IMR-90 (cell line): ENCODE results near the gene ARHGAP12. TPM values are rescaled to one million over a fixed set of nuclear protein-coding genes. Genes with fewer than 3 reads are reported as not detected.

ENCODE experiments used
- ATAC-seq: fragments of 200-7000 bp; cut with Tn5 transposase; 2 replicates; pipeline ENCODE4 v1.9.1; 2020; ENCODE audit warnings: low read depth, mild to moderate bottlenecking, moderate library complexity
- BruUV-seq: library from RNA; stranded (reverse); fragments of 400-500 nt; replicated peaks from 2 replicates; lab custom pipeline; 2021; lab: Mats Ljungman, UMichigan
- CTCF ChIA-PET: fragments of 300-600 bp; formaldehyde crosslinking; extraction: SDS; loops from one replicate; lab custom pipeline; 2021; ENCODE audit warnings: antibody characterized with exemption; lab: Yijun Ruan, JAX
- POLR2A ChIA-PET: fragments of 300-600 bp; sonication (Branson Sonifier 250); formaldehyde crosslinking; loops from one replicate; lab custom pipeline; 2022; ENCODE audit warnings: antibody characterized with exemption; ENCODE audit not compliant: unreplicated experiment; lab: Charles Lee
- DNase-seq: peaks from one replicate; pipeline ENCODE4 v3.0.0; 2013
- H2AFZ ChIP-seq: replicated peaks from 2 replicates; pipeline ENCODE3; 2013; ENCODE audit warnings: low read length, mild to moderate bottlenecking; ENCODE audit not compliant: poor library complexity
- H2AK5ac ChIP-seq: 2 replicates; pipeline ENCODE4 v1.6.1; 2013; ENCODE audit warnings: low read depth, low read length, inconsistent platforms
- H2AK9ac ChIP-seq: replicated peaks from 2 replicates; pipeline ENCODE3; 2013; ENCODE audit warnings: mild to moderate bottlenecking, low read depth, low read length, moderate library complexity; ENCODE audit not compliant: poor library complexity
- H2BK120ac ChIP-seq: 2 replicates; pipeline ENCODE4 v1.6.1; 2013; ENCODE audit warnings: low read depth, low read length, inconsistent platforms
- H2BK15ac ChIP-seq: 3 replicates; pipeline ENCODE4 v1.6.1; 2013; ENCODE audit warnings: low read depth, low read length, inconsistent platforms
- H2BK20ac ChIP-seq: 2 replicates; pipeline ENCODE4 v1.6.1; 2013; ENCODE audit warnings: low read depth, mild to moderate bottlenecking, inconsistent platforms, low read length, moderate library complexity
- H2BK5ac ChIP-seq: 2 replicates; pipeline ENCODE4 v1.6.1; 2013; ENCODE audit warnings: mild to moderate bottlenecking, low read depth, low read length, inconsistent platforms; ENCODE audit not compliant: poor library complexity, severe bottlenecking
- H3K14ac ChIP-seq: replicated peaks from 2 replicates; pipeline ENCODE4 v1.6.1; 2013; ENCODE audit warnings: low read depth, low read length, inconsistent platforms
- H3K18ac ChIP-seq: 2 replicates; pipeline ENCODE4 v1.6.1; 2013; ENCODE audit warnings: low read depth, low read length, control low read depth
- H3K23ac ChIP-seq: 2 replicates; pipeline ENCODE4 v1.6.1; 2013; ENCODE audit warnings: low read depth, low read length, inconsistent platforms
- H3K27ac ChIP-seq: 2 replicates; pipeline ENCODE4 v1.5.1; 2013; ENCODE audit warnings: mild to moderate bottlenecking, control low read depth, low read length; ENCODE audit not compliant: insufficient read depth
- H3K27me3 ChIP-seq: 2 replicates; pipeline ENCODE4 v1.6.1; 2013; ENCODE audit warnings: low read length; ENCODE audit not compliant: control insufficient read depth, insufficient read depth
- H3K36me3 ChIP-seq: 2 replicates; pipeline ENCODE4 v1.6.1; 2013; ENCODE audit warnings: low read length, mixed read lengths; ENCODE audit not compliant: control insufficient read depth, insufficient read depth
- H3K4ac ChIP-seq: 2 replicates; pipeline ENCODE4 v1.6.1; 2013; ENCODE audit warnings: low read depth, low read length, inconsistent platforms
- H3K4me1 ChIP-seq: 2 replicates; pipeline ENCODE4 v1.6.1; 2013; ENCODE audit warnings: low read length, mixed read lengths; ENCODE audit not compliant: control insufficient read depth, insufficient read depth
- H3K4me2 ChIP-seq: 2 replicates; pipeline ENCODE4 v1.6.1; 2013; ENCODE audit warnings: low read depth, mild to moderate bottlenecking, control low read depth, low read length, moderate library complexity
- H3K4me3 ChIP-seq: 2 replicates; pipeline ENCODE4 v1.5.1; 2013; ENCODE audit warnings: low read depth, mild to moderate bottlenecking, control low read depth, low read length, moderate library complexity; ENCODE audit not compliant: insufficient read depth
- H3K56ac ChIP-seq: 2 replicates; pipeline ENCODE4 v1.6.1; 2013; ENCODE audit warnings: low read length, inconsistent platforms; ENCODE audit not compliant: insufficient read depth; ENCODE audit errors: extremely low read depth
- H3K79me1 ChIP-seq, 2 experiments: 2 replicates each; pipeline ENCODE4 v1.6.1; 2013; ENCODE audit warnings: low read length in 2 of 2, inconsistent platforms in 1 of 2, low read depth in 1 of 2
- H3K9ac ChIP-seq: 2 replicates; pipeline ENCODE4 v1.6.1; 2013; ENCODE audit warnings: low read depth, low read length, control low read depth
- H3K9me1 ChIP-seq: 2 replicates; pipeline ENCODE4 v1.6.1; 2013; ENCODE audit warnings: low read length, inconsistent platforms; ENCODE audit not compliant: insufficient read depth
- H3K9me3 ChIP-seq: 2 replicates; pipeline ENCODE4 v1.6.1; 2013; ENCODE audit warnings: low read length; ENCODE audit not compliant: control insufficient read depth, insufficient read depth
- H4K20me1 ChIP-seq: 2 replicates; pipeline ENCODE4 v1.6.1; 2013; ENCODE audit warnings: low read length, inconsistent platforms; ENCODE audit not compliant: insufficient read depth
- H4K5ac ChIP-seq: 2 replicates; pipeline ENCODE4 v1.6.1; 2013; ENCODE audit warnings: mild to moderate bottlenecking, low read depth, low read length, control low read depth
- H4K8ac ChIP-seq, 2 experiments: 2 replicates each; pipeline ENCODE4 v1.6.1; 2013; ENCODE audit warnings: low read depth in 2 of 2, low read length in 2 of 2, control low read depth in 1 of 2, inconsistent platforms in 1 of 2
- H4K91ac ChIP-seq: 2 replicates; pipeline ENCODE4 v1.6.1; 2013; ENCODE audit warnings: low read depth, low read length, inconsistent platforms; ENCODE audit not compliant: insufficient read depth
- RAD21 ChIP-seq: IDR thresholded peaks from 2 replicates; pipeline ENCODE4 v1.6.1; 2012; ENCODE audit warnings: low read length, improper control_type of control experiment
- RFX5 ChIP-seq: IDR thresholded peaks from 2 replicates; pipeline ENCODE4 v1.8.0; 2012; ENCODE audit warnings: low read depth, mild to moderate bottlenecking, low read length, moderate library complexity
- WGBS, 2 experiments: methylation state at CpG; one replicate each; pipeline versions ENCODE4 v1.1.5 to v1.1.7; 2013; ENCODE audit warnings: missing lambda C conversion rate in 2 of 2; ENCODE audit not compliant: insufficient read length in 1 of 2; ENCODE audit errors: extremely low coverage in 2 of 2; 5-methylcytosine and 5-hydroxymethylcytosine counted together
- dilution Hi-C: fragments of 300-500 bp; cut with HindIII; formaldehyde crosslinking; loops from one replicate; pipeline ENCODE4 v1.14.3; 2018; ENCODE audit warnings: low sequenced_read_pairs; ENCODE audit not compliant: unreplicated experiment
- in situ Hi-C: fragments of 300-500 bp; cut with MboI; formaldehyde crosslinking; loops from 3 replicates; pipeline ENCODE4 v1.14.3; 2019; ENCODE audit warnings: low sequenced_read_pairs, inconsistent platforms, mixed read lengths
- intact Hi-C: fragments of 100-400 bp; cut with micrococcal nuclease; formaldehyde crosslinking; loops from 2 replicates; pipeline ENCODE4 v1.10.0; 2022
- polyA plus RNA-seq, 3 experiments: library from polyadenylated mRNA; depleted of rRNA; stranded (reverse); fragments of >200 nt; gene quantifications; 2 replicates each; pipeline ENCODE4 v1.2.3, GENCODE V29; 2012; ENCODE audit warnings: low replicate concordance in 1 of 3
- total RNA-seq: library from RNA; depleted of rRNA; stranded (reverse); fragments of >200 nt; gene quantifications from 2 replicates; pipeline ENCODE4 v1.2.3, GENCODE V29; 2012

ARHGAP12 gene
- total and polyA plus RNA-seq, 2 of the 4 experiments (the other 2 are of a cell fraction): 9.0 to 28.5 TPM

GRCh38 chr10:31935678-31936077 is 7.0 kb upstream of the ARHGAP12 start:
- Histone ChIP-seq H3K4me1 (peaks cover 5% of the 10 kb centered on the region; the same call in 1 of the 2 replicates), H3K18ac (no peak overlapping the region), H3K9ac (no peak overlapping the region), H2BK120ac (no peak overlapping the region), H2BK20ac (no peak overlapping the region), H2AFZ (no peak overlapping the region), H3K9me1 (no peaks in the 10 kb centered on the region; the same call in 1 of the 2 replicates), H3K4me2 (no peak overlapping the region), H3K27me3 (no peaks in the 10 kb centered on the region), H3K56ac (no peak overlapping the region), H3K27ac (no peak overlapping the region), H4K91ac (no peak overlapping the region), H3K79me1 (no peaks in the 10 kb centered on the region; a peak in 1 of 4 replicates), H4K8ac (no peak overlapping the region), H3K4ac (no peak overlapping the region), H3K36me3 (no peaks in the 10 kb centered on the region), H3K23ac (no peak overlapping the region), H3K4me3 (no peak overlapping the region), H2AK9ac (no peak overlapping the region), H2BK5ac (no peak overlapping the region), H4K20me1 (no peaks in the 10 kb centered on the region), H3K9me3 (no peaks in the 10 kb centered on the region), H2BK15ac (no peak overlapping the region), H4K5ac (no peak overlapping the region), H3K14ac (no peak overlapping the region), H2AK5ac (no peak overlapping the region)
- no peak for DNase-seq
- TF ChIP-seq RAD21 (no peak), RFX5 (no peak)
- no CpG with 5 or more reads among the region's 4 CpGs for WGBS, 2 experiments
- ATAC-seq: no peak
- ChIA-PET CTCF (no interaction called here), POLR2A (no interaction called here)
- BruUV-seq: no TSS peak
- in situ Hi-C loops: no loop called here
- dilution Hi-C loops: no loop called here
- intact Hi-C loops: no loop called here
